Keratinocyte (primary cell): ENCODE measurements around the gene ADCY5. TPM values are rescaled to one million over a fixed set of nuclear protein-coding genes. Genes with fewer than 3 reads are reported as not detected.

Experiments
- DNase-seq: peaks from one replicate; pipeline ENCODE4 v3.0.0-alpha.2; 2011; ENCODE audit warnings: low read depth, missing footprints, low spot score
- FAIRE-seq: peaks from 2 replicates; lab custom pipeline; 2011; peaks lifted over from hg19 to GRCh38; lab: Jason Lieb, UNC
- H2AFZ ChIP-seq: 2 replicates; pipeline ENCODE4 v1.6.0; 2012; ENCODE audit warnings: low read length, control low read depth, inconsistent platforms; ENCODE audit not compliant: control insufficient read depth
- H3K27ac ChIP-seq: 2 replicates; pipeline ENCODE4 v1.5.1; 2011; ENCODE audit warnings: low read length; ENCODE audit not compliant: control insufficient read depth, insufficient read depth
- H3K27me3 ChIP-seq: 3 replicates; pipeline ENCODE4 v1.6.0; 2011; ENCODE audit warnings: low read length; ENCODE audit not compliant: control insufficient read depth, insufficient read depth; ENCODE audit errors: extremely low read depth
- H3K36me3 ChIP-seq, 2 experiments: 2 replicates in 1 of 2; 3 replicates in 1 of 2; pipeline ENCODE4 v1.5.1; 2011; ENCODE audit warnings: low read length in 2 of 2, mild to moderate bottlenecking in 1 of 2; ENCODE audit not compliant: control insufficient read depth in 2 of 2, insufficient read depth in 2 of 2; ENCODE audit errors: extremely low read depth in 1 of 2
- H3K4me1 ChIP-seq: 3 replicates; pipeline ENCODE4 v1.5.1; 2011; ENCODE audit warnings: low read length; ENCODE audit not compliant: control insufficient read depth, insufficient read depth; ENCODE audit errors: extremely low read depth
- H3K4me2 ChIP-seq: 3 replicates; pipeline ENCODE4 v1.6.0; 2011; ENCODE audit warnings: low read depth, low read length; ENCODE audit not compliant: control insufficient read depth, insufficient read depth; ENCODE audit errors: extremely low read depth
- H3K4me3 ChIP-seq, 3 experiments: fragments of 200-600 bp in 1 of 3; sonication (generic) in 1 of 3; 2 replicates in 2 of 3; 3 replicates in 1 of 3; pipeline ENCODE4 v1.5.1; 2011 to 2016; ENCODE audit warnings: low read length in 3 of 3, mild to moderate bottlenecking in 3 of 3, control low read depth in 2 of 3, inconsistent platforms in 1 of 3, low read depth in 1 of 3, mixed read lengths in 1 of 3, mixed run types in 1 of 3, moderate library complexity in 1 of 3; ENCODE audit not compliant: control insufficient read depth in 2 of 3, insufficient read depth in 2 of 3; ENCODE audit errors: extremely low read depth in 1 of 3
- H3K79me2 ChIP-seq: 2 replicates; pipeline ENCODE4 v1.6.0; 2012; ENCODE audit warnings: low read length; ENCODE audit not compliant: control insufficient read depth, insufficient read depth
- H3K9ac ChIP-seq: 3 replicates; pipeline ENCODE4 v1.6.0; 2011; ENCODE audit warnings: low read length; ENCODE audit not compliant: control insufficient read depth, insufficient read depth; ENCODE audit errors: extremely low read depth
- H3K9me1 ChIP-seq: 3 replicates; pipeline ENCODE4 v1.6.0; 2011; ENCODE audit warnings: low read length; ENCODE audit not compliant: control insufficient read depth, insufficient read depth; ENCODE audit errors: extremely low read depth
- H3K9me3 ChIP-seq: 2 replicates; pipeline ENCODE4 v1.5.1; 2012; ENCODE audit warnings: low read depth, low read length; ENCODE audit not compliant: control insufficient read depth
- H4K20me1 ChIP-seq: 3 replicates; pipeline ENCODE4 v1.6.0; 2011; ENCODE audit warnings: low read length; ENCODE audit not compliant: control insufficient read depth, insufficient read depth; ENCODE audit errors: extremely low read depth
- EZH2 ChIP-seq: IDR thresholded peaks from one replicate; pipeline ENCODE4 v1.6.1; 2012; ENCODE audit warnings: inconsistent platforms, mild to moderate bottlenecking, low read length, moderate library complexity
- dilution Hi-C: fragments of 300-500 bp; cut with MboI; formaldehyde crosslinking; loops from one replicate; pipeline ENCODE4 v1.7.0; 2020; ENCODE audit warnings: low sequenced_read_pairs; ENCODE audit not compliant: extremely low pct_ligation_motif_present
- polyA plus RNA-seq, 5 experiments: library from polyadenylated mRNA; depleted of rRNA in 3 of 5; stranded (reverse) in 3 of 5; stranded (forward) in 1 of 5; unstranded in 1 of 5; fragments of >200 nt; gene quantifications; 1 replicate in 1 of 5; 2 replicates in 3 of 5; 3 replicates in 1 of 5; pipeline versions ENCODE4 v1.2.1 to v1.2.3, GENCODE V29; 2011 to 2012; ENCODE audit warnings: missing spikeins in 2 of 5, low read depth in 1 of 5, low replicate concordance in 1 of 5
- TF ChIP-seq, protein P1 (sequence below), 3 experiments: IDR thresholded peaks in 1 of 3; conservative IDR thresholded peaks in 1 of 3; optimal IDR thresholded peaks in 1 of 3; 2 replicates in 2 of 3; 3 replicates in 1 of 3; pipeline versions ENCODE3 to v1.5.1; 2011; ENCODE audit warnings: low read length in 3 of 3, mild to moderate bottlenecking in 3 of 3, moderate library complexity in 2 of 3, control low read depth in 1 of 3, inconsistent platforms in 1 of 3; ENCODE audit not compliant: insufficient read depth in 2 of 3; ENCODE audit errors: extremely low read depth in 1 of 3

The ADCY5 gene
- polyA plus RNA-seq, 1 donor (not counting 4 experiments of a cell fraction or from before 2014, with no cell fraction given): not detected

GRCh38 chr3:123404391-123404790 lies 44.5 kb downstream of the ADCY5 start:
- H3K4me1 ChIP-seq: no peaks in the 10 kb centered on the region
- TF ChIP-seq, protein P1, sequence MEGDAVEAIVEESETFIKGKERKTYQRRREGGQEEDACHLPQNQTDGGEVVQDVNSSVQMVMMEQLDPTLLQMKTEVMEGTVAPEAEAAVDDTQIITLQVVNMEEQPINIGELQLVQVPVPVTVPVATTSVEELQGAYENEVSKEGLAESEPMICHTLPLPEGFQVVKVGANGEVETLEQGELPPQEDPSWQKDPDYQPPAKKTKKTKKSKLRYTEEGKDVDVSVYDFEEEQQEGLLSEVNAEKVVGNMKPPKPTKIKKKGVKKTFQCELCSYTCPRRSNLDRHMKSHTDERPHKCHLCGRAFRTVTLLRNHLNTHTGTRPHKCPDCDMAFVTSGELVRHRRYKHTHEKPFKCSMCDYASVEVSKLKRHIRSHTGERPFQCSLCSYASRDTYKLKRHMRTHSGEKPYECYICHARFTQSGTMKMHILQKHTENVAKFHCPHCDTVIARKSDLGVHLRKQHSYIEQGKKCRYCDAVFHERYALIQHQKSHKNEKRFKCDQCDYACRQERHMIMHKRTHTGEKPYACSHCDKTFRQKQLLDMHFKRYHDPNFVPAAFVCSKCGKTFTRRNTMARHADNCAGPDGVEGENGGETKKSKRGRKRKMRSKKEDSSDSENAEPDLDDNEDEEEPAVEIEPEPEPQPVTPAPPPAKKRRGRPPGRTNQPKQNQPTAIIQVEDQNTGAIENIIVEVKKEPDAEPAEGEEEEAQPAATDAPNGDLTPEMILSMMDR (optimal IDR thresholded peaks at IDR 0.05 in 1 of 3, IDR thresholded peaks at IDR 0.05 in 1 of 3, conservative IDR thresholded peaks at IDR 0.05 in 1 of 3; ENCODE audit: extremely low read depth in 1 of 3, insufficient read depth in 2 of 3, low read length in 3 of 3): no peak
- TF ChIP-seq EZH2: no peak
- dilution Hi-C loops: no loop called here

GRCh38 chr3:123401836-123402530 lies 46.9 kb downstream of the ADCY5 start:
- H3K27me3 ChIP-seq: peaks cover 20% of the 10 kb centered on the region
- H3K9me3 ChIP-seq: no peaks in the 10 kb centered on the region
- H3K27ac ChIP-seq: no peak overlapping the region
- H3K79me2 ChIP-seq: no peaks in the 10 kb centered on the region
- no peaks in the 10 kb centered on the region for H4K20me1 ChIP-seq
- DNase-seq (no peak), FAIRE-seq (no peak)
- TF ChIP-seq EZH2: no peak
- TF ChIP-seq, protein P1 (optimal IDR thresholded peaks at IDR 0.05 in 1 of 3, IDR thresholded peaks at IDR 0.05 in 1 of 3, conservative IDR thresholded peaks at IDR 0.05 in 1 of 3; ENCODE audit: extremely low read depth in 1 of 3, insufficient read depth in 2 of 3, low read length in 3 of 3): no peak
- H3K36me3 ChIP-seq: no peaks in the 10 kb centered on the region
- dilution Hi-C loops: no loop called here
- H3K9me1 ChIP-seq: no peaks in the 10 kb centered on the region
- no peak overlapping the region for H3K4me3 ChIP-seq
- peaks cover 4% of the 10 kb centered on the region for H3K4me1 ChIP-seq
- no peak overlapping the region for H3K4me2 ChIP-seq
- H2AFZ ChIP-seq: no peak overlapping the region
- no peak overlapping the region for H3K9ac ChIP-seq

More at GRCh38 chr3:123404391-123404790, 44.5 kb downstream of the ADCY5 start:
- H3K4me3 ChIP-seq: no peak overlapping the region
- no peak overlapping the region for H3K9ac ChIP-seq
- no peaks in the 10 kb centered on the region for H3K9me1 ChIP-seq
- H3K9me3 ChIP-seq: no peaks in the 10 kb centered on the region
- DNase-seq (no peak), FAIRE-seq (no peak)
- H3K36me3 ChIP-seq: no peaks in the 10 kb centered on the region
- H3K27me3 ChIP-seq: peaks cover 6% of the 10 kb centered on the region
- no peaks in the 10 kb centered on the region for H4K20me1 ChIP-seq
- H2AFZ ChIP-seq: no peak overlapping the region
- H3K4me2 ChIP-seq: no peak overlapping the region
- H3K79me2 ChIP-seq: no peaks in the 10 kb centered on the region
- H3K27ac ChIP-seq: no peak overlapping the region
